Activated T-helper 1 cell treated with Interleukin-2 at 50 U/mL for 16 hours (primary cell): ENCODE data around the gene IGSF6.
"Not testable (repeated sequence)": the region's sequence is repeated elsewhere in the genome, so short reads cannot be mapped to it uniquely, and the experiment has no call there.

Experiments used
- DNase-seq: peaks from one replicate; pipeline ENCODE4 v3.0.0-alpha.2; 2020; ENCODE audit warnings: low read depth

Gene IGSF6, protein sequence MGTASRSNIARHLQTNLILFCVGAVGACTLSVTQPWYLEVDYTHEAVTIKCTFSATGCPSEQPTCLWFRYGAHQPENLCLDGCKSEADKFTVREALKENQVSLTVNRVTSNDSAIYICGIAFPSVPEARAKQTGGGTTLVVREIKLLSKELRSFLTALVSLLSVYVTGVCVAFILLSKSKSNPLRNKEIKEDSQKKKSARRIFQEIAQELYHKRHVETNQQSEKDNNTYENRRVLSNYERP

DNA sequence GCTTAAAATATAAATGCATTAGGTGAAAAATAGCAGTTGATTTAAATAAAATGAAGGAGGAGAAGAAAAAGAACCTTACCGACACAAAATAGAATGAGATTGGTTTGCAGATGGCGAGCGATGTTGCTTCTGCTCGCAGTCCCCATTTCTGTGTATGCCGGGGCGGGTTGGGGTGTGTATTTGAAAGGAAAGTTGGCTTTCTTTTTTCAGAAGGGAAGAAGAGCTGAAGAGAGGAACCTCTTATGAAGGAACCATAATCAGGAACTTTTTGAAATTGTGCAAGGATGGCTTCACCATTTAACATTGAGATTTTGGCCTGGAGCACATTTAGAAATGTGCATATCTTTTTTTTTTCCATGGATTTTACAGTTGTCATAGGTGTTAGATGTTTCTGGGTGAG lies at the start of gene IGSF6:
Gene IGSF6, minus strand, starts transcription at position 156 of the 400 bp plus-strand sequence. Its CDS starts 10 bp downstream, at position 146.
- no peak for DNase-seq

- DNase-seq = no peak
These were observed 48.9 kb upstream of the IGSF6 start for GRCh38 chr16:21701271-21701670.

GRCh38 chr16:21698169-21699032 lies 46.0 kb upstream of the IGSF6 start:
- no peak for DNase-seq

- DNase-seq = no peak
These were observed 44.6 kb upstream of the IGSF6 start for GRCh38 chr16:21697032-21697431.

GRCh38 chr16:21694609-21695008 lies 42.2 kb upstream of the IGSF6 start:
- no peak for DNase-seq

GRCh38 chr16:21690967-21691366 lies 38.6 kb upstream of the IGSF6 start:
- DNase-seq = not testable (repeated sequence)

- DNase-seq = no peak
These were observed 36.7 kb upstream of the IGSF6 start for GRCh38 chr16:21689107-21689506.

- no peak for DNase-seq
These were observed 32.6 kb upstream of the IGSF6 start for GRCh38 chr16:21685034-21685455.

DNA sequence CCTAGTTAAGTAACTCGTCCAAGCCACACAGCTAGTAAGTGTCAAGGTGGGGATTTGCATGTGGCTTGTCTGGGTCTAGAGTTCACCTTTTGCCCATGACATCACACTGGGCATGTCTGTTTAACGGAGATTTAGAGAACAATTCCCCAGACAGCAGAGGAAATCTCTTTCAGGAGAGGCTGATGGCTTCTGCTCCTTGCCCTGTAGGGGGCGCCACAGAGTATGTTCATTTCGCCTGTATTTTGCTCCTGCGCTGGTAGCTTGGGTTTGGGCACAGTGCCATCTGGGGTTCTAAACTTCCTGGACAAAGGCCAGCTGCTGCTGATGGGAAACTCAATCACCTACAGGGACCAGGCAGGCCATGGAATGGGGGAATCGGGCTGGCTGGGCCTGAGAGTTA lies 31.8 kb upstream of the IGSF6 start:
- no peak for DNase-seq

DNA sequence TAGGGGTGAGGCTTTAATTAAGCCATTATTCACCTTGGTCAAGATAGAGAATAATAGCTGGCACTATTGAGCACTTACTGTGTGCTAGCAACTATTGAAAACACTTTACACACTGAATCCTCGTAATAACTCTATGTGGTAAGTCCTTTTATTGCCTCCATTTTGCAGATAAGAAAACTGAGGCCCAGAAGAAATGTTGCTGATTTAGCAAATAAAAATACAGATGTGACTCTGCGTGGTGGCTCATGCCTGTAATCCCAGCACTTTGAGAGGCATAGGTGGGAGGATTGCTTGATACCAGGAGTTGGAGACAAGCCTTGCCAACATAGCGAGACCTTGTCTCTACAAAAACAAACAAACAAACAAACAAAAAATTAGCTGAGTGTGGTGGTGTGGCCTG lies 30.8 kb upstream of the IGSF6 start:
- no peak for DNase-seq

- DNase-seq = not testable (repeated sequence)
These were observed 28.3 kb upstream of the IGSF6 start for GRCh38 chr16:21680714-21681113.

DNA sequence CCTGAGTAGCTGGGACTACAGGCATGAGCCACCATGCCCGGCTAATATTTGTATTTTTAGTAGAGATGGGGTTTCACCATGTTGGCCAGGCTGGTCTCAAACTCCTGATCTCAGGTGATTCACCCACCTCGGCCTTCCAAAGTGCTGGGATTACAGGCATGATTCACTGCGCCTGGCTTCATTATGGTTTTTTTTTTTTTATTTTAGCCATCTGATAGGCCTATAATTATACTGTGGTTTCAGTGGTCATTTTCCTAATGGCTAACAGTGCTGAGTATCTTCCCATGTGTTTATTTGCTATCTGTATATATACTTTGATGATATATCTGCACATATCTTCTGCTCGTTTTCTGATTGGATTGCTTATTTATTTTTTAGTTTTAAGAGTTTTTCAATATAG lies 22.0 kb upstream of the IGSF6 start:
- DNase-seq = not testable (repeated sequence)

- no peak for DNase-seq
These were observed 21.1 kb upstream of the IGSF6 start for GRCh38 chr16:21673469-21673868.

- DNase-seq = no peak
These were observed 15.2 kb upstream of the IGSF6 start for GRCh38 chr16:21667575-21667974.

DNA sequence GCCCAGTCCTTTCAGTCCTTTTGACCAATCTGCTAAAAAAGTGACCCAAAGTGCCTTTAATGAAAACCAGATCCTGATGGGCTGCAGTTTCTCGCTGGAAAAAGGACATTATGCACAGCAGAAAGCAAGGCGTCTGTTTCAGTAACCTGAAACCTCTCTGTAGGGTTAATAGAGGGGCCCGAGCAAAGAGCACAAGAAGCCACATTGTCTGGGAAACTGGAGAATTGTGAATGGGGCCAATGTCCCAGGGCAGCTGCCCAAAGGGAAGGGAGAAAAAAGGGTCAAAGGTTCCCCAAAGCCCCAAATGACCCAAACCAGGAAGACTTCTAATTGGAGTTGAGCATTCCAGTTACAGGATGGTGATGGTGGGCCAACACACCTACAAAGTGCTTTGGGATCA lies 14.4 kb upstream of the IGSF6 start:
- DNase-seq = no peak

GRCh38 chr16:21664801-21665492 lies 12.5 kb upstream of the IGSF6 start:
- no peak for DNase-seq

DNA sequence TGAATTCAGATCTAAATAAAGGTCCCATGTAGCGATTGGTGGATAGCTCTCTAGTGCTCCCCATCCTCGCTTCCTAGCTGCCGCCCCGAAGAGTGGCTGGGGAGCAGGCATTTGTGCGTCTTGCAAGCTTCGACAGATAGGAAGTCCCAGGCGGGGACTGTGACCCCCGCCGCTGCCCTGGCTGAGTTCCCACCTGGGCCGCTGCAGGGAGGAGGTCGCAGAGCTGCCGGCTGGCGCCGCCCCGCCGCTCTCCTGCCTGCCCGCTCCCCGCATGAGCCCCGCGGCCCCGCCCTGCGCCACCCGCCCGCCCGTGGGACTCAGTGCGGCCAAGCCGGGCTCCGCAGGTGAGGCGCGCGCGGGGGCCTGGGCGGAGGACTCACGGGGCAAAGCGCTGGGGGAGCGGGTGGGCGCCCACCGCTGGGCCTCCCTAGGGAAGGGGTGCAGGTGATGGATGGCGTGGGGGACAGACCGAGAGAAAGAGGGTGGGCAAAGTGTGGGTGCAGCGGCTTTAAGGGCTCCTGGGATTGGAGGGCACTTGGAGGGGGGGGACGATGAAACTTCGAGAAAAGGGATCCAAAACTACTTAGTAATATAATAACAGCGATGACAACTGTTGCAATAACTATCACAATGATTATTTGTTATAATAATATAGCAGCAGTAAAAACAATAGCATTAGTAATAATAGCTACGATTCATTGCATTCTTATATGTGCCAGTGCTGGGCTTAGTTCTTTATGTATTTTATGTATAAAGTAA lies 11.7 kb upstream of the IGSF6 start, which contains the start of gene OTOA:
Gene OTOA, plus strand, starts transcription at position 80 of the 759 bp plus-strand sequence. CDS start 14,547 bp downstream, outside the sequence.
- DNase-seq = no peak

DNA sequence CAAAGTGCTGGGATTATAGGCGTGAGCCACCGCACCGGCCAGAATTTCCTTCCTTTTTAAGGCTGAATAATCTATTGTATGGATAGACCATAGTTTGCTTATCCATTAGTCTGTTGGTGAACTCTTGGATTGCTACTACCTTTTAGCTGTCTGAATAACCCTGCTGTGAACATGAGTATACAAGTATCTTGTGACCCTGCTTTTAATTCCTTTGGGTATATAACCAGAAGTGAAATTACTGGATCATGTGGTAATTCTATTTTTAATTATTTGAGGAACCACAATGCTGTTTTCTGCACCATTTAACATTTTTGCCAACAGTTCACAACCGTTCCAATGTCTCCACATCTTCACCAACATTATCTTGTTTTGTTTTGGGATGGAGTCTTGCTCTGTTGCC lies 6.7 kb upstream of the IGSF6 start:
- DNase-seq = no peak

DNA sequence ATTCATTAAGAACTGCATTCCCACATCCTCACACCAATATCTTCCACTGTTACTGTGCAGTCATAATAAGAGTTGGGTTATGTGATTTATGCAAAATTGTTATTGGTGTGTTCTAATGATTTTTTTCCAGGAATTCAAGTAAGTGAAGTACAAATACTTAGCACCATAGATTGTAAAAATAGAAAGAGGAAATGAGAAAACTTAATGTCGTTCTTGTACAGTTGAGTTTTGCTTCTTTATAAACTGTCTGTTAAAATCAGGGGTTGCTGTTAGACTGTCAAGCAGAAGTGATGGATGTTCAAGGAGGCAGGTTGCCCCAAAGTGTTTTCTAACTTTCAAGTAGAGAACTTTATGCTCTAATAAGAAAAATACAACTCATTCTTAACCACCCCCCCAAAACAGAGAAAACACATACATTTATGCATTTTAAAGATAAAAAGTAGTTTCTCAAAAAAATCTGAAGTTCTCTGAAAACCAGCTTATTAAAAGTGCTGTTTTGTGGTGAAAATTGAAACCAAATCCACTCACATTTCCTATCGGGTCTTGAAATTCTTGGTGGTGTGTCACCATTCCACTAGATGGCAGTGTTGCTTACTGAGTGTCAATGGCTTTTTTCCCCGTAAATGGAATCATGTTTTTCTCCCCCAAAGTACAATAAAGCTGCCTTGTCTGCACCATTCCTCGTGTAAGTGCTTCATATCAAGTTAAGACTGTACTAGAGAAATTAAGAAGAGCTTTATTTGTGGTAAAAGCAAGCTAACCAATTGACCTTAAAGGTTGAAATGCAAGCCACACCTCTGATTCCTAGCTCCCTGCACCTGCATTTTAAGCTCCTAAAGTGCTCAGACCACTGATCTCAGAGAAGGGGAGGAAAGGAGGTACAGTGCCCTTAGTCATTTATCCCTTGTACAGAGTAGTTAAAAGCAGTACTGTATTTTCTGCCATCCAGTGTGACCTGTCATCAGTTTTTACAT lies 4.7 kb upstream of the IGSF6 start:
- no peak for DNase-seq

- no peak for DNase-seq
These were observed 2.5 kb upstream of the IGSF6 start for GRCh38 chr16:21654881-21655280.

GRCh38 chr16:21654466-21654865 lies 2.1 kb upstream of the IGSF6 start:
- no peak for DNase-seq
